ENCODE results near the gene UBE3C. TPM values are rescaled to one million over a fixed set of nuclear protein-coding genes. Genes with fewer than 3 reads are reported as not detected.
"Not testable (repeated sequence)": the region's sequence is repeated elsewhere in the genome, so short reads cannot be mapped to it uniquely, and the experiment has no call there.

Gene UBE3C
- total RNA-seq, 2 donors from 2014 or later: 58.7 to 62.4 TPM

DNA sequence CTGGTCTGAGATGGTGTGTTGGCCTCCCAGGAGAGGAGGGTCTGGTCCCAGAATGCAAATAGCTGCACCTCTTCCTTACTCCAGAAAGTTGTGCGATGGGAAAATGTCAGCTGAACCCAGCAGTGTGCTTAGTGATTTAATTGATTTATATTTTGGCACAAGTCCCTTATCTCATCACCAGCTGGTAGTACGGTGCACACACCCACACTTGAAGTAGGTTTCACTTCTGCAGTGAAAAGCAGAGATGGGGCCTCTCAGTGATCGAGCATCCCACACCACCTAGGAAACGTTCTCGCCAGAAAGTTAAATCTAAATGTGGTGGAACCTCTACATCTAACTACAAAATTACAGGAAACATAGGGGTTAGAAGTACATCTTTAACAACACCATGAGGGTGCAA lies 80.4 kb downstream of the UBE3C start:
- no peak for DNase-seq (ENCODE audit: low spot score)
- intact Hi-C loops (cut with DNase I): no loop called here

DNA sequence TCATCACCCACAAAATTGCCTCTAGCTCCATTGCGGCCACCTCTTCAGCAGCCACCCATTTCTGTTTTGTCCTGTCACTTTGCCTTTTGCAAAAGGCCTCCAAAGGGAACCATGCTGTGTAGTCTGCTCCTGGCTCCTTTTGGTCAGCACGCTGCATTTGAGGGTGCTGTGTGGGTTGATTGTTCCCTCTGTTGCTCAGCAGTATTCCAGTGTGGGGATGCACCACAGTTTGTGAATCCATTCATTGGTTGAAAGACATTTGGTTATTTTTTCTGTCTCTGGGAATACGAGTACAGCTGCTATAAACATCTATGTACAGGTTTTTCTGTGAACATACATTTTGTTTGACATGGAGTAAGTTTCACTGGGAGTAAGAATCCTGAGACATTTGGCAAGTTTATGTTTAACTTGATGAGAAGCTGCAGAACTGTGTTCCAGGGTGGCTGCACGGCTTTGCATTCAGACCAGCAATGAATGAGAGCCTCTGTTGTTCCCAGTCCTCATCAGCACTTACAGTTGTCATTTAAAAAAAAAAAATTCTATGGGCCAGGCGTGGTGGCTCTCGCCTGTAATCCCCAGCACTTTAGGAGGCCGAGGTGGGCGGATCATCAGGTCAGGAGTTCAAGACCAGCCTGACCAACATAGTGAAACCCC lies 82.3 kb downstream of the UBE3C start:
- no peak for DNase-seq (ENCODE audit: low spot score)
- intact Hi-C loops (cut with DNase I): no loop called here

DNA sequence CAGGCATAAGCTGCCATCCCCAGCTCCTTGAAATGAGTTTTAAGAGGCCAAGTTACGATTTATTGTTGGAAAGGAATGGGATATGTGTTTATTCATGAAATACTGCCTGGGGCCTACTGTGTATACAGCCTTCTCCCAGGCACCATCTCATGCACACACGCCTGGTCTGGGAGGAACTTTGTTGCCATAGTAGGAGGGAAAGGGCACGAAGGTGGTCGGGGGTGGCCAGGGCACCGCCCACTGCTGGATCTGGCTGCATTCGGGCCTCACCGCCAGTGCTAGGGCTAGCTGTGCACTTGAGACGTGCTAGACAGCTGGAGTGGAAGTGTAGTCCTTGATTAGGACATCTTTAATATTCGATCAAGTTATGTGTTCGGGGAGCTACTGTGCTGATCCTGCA lies 84.0 kb downstream of the UBE3C start:
- intact Hi-C loops (cut with DNase I): no loop called here
- no peak for DNase-seq (ENCODE audit: low spot score)

DNA sequence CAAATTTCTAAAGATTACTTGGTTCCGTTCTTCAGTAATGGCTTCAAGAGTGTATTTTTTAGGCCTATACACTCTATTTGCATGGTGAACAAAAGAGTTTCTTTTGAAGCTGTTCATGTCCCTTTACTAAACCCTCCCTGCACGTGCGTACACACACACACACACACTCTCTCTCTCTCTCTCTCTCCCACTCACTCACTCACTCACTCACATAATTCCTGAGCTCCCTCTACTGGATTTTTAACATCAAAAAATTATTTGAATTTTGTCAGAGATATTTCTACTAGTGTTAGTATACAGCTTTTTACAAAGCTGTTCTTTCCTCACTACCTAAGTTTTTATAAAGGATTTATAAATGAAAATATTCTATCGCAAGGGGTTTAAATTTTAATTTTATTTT lies 85.9 kb downstream of the UBE3C start:
- intact Hi-C loops (cut with DNase I): no loop called here
- DNase-seq (ENCODE audit: low spot score): no peak

DNA sequence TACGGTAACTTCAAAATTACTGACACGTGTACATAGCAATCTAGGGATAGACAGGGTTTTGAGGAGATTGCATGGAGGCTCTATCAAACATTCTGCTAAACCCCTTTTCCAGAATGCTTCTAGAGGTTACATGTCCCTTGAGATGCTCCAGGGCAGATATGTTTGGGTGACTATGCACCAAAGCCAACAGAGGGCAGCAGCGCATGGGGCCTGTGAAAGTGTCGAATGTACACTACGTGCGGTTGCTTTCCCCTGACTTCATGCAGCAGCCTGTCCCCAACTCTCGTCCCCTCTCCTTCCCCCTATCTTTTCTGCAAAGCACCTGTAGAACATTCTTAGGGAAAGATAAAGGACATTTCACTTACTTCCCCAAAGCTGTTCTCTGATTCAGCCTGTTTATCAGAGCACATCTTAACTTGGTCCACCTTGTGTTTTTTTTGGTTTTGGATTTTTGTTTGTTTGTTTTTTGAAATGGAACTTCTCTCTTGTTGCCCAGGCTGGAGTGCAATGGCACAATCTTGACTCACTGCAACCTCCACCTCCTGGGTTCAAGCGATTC lies 90.2 kb downstream of the UBE3C start:
- DNase-seq (ENCODE audit: low spot score): no peak
- intact Hi-C loops (cut with DNase I): no loop called here

DNA sequence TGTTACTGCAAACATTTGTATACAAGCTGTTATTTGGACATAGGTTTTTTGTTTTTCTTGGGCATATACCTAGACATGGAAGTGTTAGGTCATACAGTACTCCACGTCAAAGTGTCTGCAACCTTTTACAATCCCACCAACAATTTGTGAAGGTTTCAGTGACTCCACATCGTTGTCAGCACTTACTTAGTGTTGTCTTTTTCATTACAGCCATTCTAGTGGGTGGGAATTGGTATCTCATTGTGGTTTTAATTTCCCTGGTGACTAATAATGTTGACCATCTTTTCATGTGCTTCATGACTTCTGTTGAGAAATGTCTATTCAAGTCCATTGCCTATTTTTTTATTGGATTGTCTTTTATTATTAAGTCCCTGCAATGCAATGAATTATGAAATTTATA lies 95.0 kb downstream of the UBE3C start:
- no peak for DNase-seq (ENCODE audit: low spot score)
- intact Hi-C loops (cut with DNase I): no loop called here

DNA sequence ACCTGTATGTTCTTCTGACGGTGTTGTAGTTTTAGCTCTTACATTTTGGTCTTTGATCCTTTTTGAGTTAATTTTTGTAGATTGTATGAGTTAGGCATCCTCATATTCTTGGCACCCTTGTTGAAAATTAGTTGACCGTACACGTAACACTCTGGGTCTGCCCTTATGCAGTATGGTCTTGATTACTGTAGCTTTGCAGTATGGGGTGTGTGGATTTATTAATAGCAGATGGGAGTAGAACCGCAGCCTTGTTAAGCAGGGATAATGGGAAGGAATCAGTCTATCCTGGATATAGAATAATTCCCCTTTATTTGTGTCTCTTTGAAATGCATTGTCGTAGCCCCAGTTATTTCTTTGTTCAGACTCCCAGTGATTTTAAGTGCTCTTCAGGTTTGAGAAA lies 95.5 kb downstream of the UBE3C start:
- no peak for DNase-seq (ENCODE audit: low spot score)
- intact Hi-C loops (cut with DNase I): no loop called here

DNA sequence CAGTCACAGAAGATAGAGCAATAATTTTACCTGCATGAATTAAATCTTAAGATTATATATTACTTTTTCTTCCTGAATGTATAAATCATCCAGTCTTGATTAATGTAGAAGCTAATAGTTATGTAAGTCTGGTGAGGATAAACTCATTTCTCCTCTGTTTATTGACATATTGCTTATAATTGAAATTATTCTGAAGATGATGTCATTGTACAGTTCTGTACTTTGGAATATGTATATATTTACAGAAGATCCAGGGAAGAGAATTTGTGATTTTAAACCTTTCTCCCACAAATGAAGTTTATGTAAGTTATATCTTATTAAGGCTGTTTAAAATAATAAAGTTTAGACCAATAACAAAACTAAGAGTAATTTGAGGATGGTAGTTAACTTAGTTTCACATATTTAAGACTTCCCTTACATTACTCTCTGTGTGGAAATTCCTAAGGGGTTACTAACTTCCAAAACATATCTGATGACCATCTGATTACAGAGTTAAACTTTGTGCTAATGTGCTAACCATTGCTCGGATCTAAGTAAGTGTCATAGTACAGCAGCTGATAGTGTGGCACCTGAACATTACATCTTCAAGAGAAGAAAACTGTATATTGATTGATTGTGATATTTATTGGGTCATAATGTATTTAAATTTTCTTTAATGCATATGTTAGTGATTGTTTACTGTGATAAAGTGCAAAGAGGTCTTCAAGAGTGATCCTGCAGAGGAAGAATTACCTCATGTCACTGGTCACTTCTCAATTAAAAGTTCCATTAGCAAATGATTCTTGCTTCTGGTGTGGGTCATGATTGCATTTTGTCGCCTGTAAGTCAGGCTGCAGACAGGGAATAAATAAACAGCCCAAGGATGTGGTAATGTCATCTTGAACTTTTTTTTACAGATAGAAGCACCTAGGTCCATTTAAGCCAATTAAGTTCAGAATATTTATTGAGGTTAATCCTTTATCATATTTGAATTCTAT lies 96.9 kb downstream of the UBE3C start:
- no peak for DNase-seq (ENCODE audit: low spot score)
- intact Hi-C loops (cut with DNase I): no loop called here

DNA sequence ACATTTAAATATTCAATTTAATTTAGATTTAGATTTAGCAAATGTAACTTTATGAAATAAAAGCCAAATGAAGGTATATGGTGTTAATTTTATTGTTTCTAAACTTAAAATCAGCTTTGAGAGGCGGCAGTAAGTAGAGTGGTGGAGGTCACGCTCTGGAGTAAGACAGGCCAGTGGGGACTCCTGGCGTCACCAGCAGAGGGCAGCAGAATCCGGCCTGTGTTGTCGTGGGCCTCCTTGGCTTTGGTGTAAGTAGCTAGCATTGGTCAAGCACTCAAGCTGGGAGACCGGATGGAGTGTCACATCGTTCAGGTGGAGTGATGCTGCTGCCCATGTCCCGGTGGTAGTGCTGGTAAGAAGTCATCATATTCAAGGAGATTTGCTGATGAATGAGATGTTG lies 99.4 kb downstream of the UBE3C start:
- DNase-seq (ENCODE audit: low spot score): no peak
- intact Hi-C loops (cut with DNase I): no loop called here

DNA sequence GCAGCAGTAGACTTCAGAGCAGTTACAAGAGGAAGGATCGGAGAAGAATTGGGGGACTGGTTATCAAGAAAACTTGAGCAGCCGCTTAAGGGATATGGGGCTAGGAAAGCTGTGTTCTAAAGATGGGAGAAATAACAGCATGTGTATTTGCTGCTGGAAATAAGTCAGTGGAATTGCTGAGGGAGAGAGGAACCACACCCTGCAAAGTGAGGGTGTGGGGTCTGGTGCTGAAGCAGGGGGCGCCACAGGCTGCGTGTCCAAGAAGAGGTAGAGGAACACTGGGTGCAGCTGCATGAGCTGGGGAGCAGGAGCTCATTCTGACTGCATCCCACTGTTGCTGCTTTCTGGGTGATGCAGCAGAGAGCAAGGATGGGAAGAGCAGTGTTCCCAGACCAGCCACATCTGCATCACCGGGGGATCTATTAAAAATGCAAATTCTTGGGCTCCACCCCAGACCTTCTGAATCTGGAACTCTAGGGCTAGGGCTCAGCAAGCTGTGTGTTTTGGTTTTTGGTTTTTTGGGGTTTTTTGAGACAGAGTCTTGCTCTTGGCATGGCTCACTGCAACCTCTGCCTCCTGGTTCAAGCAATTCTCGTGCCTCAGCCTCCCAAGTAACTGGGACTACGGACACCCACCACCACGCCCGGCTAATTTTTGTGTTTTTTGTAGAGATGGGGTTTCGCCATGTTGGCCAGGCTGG lies 101.0 kb downstream of the UBE3C start:
- intact Hi-C loops (cut with DNase I): loop anchor here in 1 of 2 donors (10.0 kb wide), 1 partner anchor 275 kb away; no protein-coding TSS in a partner anchor
- DNase-seq (ENCODE audit: low spot score): no peak

DNA sequence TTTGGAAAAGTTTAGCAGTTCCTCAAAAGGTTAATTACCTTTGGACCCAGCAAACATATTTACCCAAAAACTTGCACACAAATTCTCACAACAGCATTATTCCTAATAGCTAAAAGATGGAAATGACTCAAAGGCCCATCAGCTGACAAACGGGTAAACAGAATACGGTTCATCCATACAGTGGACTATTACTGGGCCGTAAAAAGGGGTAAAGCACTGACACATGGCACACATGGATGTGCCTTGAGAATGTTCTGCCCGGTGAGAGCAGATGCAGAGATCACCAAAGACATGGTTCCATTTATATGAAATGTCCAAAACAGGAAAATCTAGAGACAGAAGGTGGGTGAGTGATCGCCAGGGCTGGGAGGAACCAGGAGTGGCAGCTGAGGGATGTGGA lies 102.9 kb downstream of the UBE3C start:
- intact Hi-C loops (cut with DNase I): loop anchor here in 1 of 2 donors (10.0 kb wide), 1 partner anchor 277 kb away; no protein-coding TSS in a partner anchor
- no peak for DNase-seq (ENCODE audit: low spot score)

DNA sequence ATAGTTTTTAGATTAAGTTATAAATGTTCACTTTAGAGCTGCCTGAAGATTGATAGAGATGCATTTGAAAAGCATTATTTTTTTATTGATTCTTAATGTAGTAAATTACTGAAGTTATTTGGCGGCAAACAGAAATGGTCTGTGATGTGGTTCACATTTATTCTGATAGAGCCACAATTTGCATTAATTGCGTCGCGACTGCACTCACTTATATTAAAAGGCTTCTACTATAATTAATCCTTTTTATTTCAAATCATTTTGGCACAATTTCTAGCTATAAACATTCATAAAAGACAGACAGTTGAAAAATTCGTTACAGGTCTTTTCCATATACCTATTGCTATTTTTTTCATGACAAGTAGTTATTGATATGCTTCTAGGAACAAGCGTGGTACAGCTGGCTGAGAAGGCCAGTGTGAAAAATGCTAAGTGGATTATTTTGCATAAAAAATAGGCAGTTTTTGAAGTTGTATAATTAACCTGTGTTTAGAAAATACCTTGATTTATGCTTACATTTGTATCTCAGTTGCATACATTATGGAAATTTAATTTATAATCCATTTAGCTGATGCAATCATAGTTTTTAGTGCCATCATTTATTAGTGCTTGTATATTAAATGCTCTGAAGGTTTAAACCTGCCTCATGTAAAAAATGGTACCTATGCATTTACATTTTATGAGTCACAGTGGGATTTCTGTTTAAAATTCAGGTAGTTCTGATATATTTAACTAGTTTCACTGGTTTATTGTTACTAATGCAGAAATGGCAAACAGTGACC lies 106.0 kb downstream of the UBE3C start:
- intact Hi-C loops (cut with DNase I): loop anchor here in 1 of 2 donors (10.0 kb wide), 1 partner anchor 280 kb away; no protein-coding TSS in a partner anchor
- no peak for DNase-seq (ENCODE audit: low spot score)

DNA sequence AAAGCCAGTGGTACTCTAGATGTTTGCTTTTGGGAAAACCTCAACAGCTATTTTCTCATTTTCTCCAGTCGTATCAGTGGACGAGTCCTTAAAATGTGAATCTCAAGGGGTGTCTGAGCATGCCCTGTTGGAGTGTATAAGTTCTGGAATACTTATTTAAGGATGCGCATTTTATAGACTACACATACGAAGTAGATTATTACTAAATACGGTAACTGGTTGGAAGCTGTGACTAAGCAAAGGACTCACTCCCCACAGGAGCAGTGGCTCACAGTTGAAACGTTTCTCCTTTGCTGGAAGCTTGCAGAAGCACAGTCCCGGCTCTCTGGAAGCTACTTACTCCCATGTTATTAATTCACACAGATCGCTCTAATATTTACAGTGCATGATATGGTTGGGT lies 107.3 kb downstream of the UBE3C start:
- DNase-seq (ENCODE audit: low spot score): no peak
- intact Hi-C loops (cut with DNase I): loop anchor here in 1 of 2 donors (10.0 kb wide), 1 partner anchor 281 kb away; no protein-coding TSS in a partner anchor

DNA sequence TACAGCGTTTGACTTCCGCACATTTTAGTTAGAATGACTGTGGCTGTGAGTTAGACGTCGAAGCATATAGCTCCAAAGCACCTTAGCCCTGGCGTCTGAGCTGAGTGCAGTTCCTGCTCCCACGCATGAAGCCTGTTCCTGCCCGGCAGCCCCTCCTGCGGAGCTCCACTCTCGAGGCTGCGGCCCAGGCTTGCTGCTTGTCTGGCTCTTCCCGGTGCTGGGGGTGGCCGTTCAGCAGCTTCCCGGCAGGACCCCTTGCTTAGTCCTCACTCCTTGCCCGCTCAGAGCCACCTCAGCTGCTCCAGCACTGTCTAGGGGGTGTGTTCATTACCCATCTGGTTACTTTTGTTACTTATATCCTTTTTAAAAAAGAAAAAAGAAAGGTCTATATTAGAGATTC lies 109.9 kb downstream of the UBE3C start:
- intact Hi-C loops (cut with DNase I): loop anchor here in 1 of 2 donors (10.0 kb wide), 1 partner anchor 284 kb away; no protein-coding TSS in a partner anchor
- no peak for DNase-seq (ENCODE audit: low spot score)

DNA sequence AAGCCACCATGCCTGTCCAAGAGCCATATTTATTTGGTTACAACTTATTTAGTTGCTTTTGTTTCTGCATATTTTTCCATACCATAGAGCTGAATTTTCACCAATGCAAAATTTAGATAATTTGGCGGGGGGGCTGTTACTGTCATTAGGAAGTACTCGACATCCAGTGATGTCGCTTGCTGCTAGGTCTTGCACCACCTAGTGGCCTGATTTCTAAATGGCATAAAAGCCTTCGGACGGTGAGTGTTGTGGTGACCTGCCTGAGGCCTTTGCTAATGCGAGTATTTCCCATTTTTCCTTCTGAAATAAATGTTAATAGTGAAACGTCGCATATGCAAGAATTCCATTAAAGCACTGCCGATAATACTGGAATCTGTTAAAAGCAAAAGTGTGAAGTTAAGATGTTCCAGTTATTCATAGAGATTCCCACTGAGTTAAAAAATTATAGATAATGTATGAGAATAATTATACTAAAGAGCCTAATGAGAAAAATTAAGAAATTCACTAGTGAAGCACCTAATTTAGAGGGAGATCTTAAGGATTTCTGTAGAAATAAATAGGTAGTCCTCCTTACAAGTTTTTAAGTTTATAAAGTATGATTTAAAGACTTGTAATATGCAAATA lies 112.0 kb downstream of the UBE3C start:
- no peak for DNase-seq (ENCODE audit: low spot score)
- intact Hi-C loops (cut with DNase I): no loop called here

DNA sequence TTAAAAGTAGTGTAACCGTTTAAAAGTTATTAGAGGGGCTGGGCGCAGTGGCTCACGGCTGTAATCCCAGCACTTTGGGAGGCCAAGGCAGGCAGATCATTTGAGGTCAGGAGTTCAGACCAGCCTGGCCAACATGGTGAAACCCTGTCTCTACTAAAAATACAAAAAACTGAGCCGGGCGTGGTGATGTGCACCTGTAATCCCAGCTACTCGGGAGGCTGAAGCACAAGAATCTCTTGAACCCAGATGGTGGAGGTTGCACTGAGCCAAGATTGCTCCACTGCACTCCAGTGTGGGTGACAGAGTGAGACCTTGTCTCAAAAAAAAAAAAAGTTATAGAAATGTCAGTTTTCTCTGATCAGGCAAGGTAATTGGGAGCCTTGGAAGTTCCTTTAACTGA lies 113.1 kb downstream of the UBE3C start:
- intact Hi-C loops (cut with DNase I); DNase-seq (ENCODE audit: low spot score): not testable (repeated sequence)

DNA sequence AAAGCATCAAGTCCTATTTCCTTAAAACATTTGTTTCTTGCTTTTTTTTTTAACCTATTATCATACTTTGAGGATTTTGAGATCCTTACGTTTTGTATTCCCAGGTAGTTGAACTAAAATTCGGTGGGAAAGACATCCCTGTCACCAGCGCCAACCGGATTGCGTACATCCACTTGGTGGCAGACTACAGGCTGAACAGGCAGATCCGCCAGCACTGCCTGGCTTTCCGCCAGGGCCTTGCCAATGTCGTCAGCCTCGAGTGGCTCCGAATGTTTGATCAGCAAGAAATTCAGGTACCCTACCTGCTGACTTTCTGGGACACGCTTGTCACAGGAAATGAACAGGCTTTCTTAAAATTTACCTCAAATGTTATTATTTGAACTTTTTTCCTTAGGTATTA lies 115.1 kb downstream of the UBE3C start:
- DNase-seq (ENCODE audit: low spot score): no peak
- intact Hi-C loops (cut with DNase I): no loop called here

DNA sequence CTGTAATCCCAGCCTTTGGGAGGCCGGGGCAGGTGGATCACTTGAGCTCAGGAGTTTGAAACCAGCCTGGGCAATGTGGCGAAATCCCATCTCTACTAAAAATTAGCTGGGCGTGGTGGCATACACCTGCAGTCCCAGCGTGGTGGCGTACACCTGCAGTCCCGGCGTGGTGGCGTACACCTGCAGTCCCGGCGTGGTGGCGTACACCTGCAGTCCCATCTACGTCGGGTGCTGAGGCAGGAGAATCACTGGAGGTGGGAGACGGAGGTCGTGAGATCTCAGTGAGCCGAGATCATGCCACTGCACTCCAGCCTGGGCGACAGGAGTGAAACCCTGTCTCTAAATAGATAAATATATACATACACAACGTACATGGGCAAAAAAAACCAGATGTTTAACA lies 116.1 kb downstream of the UBE3C start:
- DNase-seq (ENCODE audit: low spot score); intact Hi-C loops (cut with DNase I): not testable (repeated sequence)
